HG02981 (cell line): Measurements from ENCODE around the gene CERS5.
"Not testable (repeated sequence)": the region's sequence is repeated elsewhere in the genome, so short reads cannot be mapped to it uniquely, and the experiment has no call there.

ENCODE experiments used
- ATAC-seq: cut with Tn5 transposase; IDR thresholded peaks from one replicate; pipeline ENCODE4 v1.9.1; 2021; ENCODE audit warnings: mild to moderate bottlenecking, moderate library complexity; ENCODE audit not compliant: unreplicated experiment

Gene CERS5

GRCh38 chr12:50104417-50105366 lies 62.5 kb downstream of the CERS5 start:
- no peak for ATAC-seq

GRCh38 chr12:50103767-50104321 lies 63.3 kb downstream of the CERS5 start, which contains the start of gene GPD1:
Gene GPD1, plus strand, starts transcription at chr12:50104008. Its CDS starts 43 bp downstream, at chr12:50104051.
- no peak for ATAC-seq

GRCh38 chr12:50103351-50103750 lies 63.8 kb downstream of the CERS5 start:
- ATAC-seq, result no peak

DNA sequence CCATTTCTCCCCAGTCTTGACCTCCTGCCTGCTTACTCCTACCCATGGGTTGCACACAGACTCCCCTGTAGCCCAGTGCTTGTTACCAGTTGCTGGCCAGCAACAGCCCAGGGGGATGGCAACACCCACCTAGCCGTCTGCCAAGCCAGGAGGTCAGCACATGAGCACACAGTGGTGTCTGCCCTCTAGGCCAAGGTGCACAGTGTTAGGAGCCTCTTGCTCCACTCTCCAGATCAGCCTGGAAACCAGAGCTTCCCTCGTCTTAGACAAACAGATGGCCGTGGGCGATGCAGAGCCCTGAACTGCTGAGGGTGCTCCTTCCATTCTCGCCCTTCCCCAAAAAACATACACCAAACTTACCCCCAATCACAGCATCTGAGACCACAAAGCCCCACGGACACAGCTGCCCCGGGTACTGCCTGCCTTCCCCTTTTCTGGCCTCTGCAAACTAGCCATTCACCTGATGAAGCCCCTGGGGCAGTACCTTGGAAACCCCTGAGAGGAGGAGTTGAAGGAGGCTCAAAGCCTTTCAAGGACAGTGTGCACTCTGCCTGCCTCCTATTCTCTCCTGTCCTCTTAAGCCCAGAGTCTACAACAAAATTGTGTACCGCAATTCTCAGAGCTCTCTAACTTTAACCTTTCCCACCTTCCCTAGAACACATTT lies 64.4 kb downstream of the CERS5 start:
- no peak for ATAC-seq

DNA sequence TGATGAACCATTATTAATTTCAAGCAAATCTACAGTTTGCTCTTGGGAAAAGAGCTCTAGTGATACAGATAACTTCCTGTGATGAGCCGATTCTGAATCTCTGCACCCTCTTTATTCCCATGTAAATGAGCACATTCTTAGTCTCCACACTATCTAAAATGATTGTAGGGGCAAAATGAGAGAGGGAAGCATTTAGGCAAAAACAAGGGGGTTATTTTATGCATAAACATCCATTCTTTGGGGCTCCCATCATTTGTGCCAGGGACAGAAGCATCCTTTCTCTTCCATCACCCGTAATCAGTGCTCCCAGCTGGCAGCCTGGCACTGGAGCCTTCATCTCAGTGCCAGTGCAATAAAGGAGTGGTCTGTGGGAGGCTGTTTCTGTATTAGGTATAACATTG lies 65.0 kb downstream of the CERS5 start:
- no peak for ATAC-seq

DNA sequence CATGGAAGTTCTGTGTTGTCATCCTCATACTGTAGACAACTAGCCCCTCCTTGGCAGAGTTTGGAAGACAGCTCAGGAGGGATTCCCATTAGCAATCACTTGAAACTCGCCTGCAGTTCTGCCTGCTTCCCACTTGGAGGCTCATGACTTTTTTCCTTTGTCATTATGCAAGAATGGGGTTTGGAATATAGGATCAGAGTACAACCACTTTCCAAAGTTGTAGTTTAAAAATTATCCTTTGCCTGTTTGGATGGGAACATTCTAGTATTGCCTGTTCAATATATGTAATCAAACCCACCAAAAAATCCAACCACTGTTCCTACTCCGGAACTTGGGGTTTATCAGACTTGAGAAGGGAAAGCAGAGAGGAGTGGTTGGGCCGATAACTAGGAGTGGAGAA lies 65.5 kb downstream of the CERS5 start:
- no peak for ATAC-seq

GRCh38 chr12:50100561-50100960 lies 66.6 kb downstream of the CERS5 start:
- no peak for ATAC-seq

GRCh38 chr12:50099302-50100008 lies 67.7 kb downstream of the CERS5 start:
- ATAC-seq, result no peak

- no peak for ATAC-seq
Measured at GRCh38 chr12:50097952-50098351, 69.2 kb downstream of the CERS5 start.

- ATAC-seq, result no peak
Measured at GRCh38 chr12:50090391-50090790, 76.8 kb downstream of the CERS5 start.

DNA sequence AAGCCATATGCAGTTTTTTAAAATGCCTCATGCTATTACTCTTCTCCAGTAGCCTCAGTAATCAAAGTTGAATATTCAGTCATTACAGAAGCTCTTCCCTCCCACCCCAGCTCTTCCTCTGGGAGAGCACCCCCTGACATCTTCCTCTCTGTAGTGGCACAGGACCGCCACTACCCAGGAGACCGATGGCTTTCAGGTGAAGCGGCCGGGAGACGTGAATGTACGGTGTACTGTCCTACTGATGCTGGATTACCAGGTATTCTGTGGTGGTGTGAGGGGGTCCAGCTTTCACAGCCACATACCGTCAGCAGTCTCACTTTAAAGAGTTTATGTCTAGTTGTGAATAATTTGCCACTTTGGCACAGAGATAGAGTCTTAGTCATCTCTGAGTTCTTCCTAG lies 77.4 kb downstream of the CERS5 start:
- ATAC-seq, result no peak

- ATAC-seq, result no peak
Measured at GRCh38 chr12:50088577-50089335, 78.4 kb downstream of the CERS5 start.

- ATAC-seq, result no peak
Measured at GRCh38 chr12:50087995-50088394, 79.2 kb downstream of the CERS5 start.

DNA sequence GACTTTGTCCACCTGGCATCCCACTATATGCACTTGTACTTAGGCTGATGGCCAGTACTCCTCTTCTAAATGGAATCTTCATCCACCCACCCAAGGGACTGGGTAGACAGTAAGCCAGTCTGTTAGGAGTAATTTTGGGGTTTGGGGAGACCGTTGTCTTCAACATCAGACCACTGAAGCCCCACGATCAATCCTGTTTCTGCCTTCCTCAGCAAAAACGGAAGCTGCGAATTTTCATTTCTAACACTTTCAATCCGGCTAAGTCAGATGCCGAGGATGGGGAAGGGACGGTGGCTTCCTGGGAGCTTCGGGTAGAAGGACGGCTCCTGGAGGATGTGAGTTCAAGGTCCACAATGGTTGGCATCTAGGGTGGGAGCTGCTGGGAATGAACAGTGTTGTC lies 80.0 kb downstream of the CERS5 start:
- ATAC-seq, result no peak

DNA sequence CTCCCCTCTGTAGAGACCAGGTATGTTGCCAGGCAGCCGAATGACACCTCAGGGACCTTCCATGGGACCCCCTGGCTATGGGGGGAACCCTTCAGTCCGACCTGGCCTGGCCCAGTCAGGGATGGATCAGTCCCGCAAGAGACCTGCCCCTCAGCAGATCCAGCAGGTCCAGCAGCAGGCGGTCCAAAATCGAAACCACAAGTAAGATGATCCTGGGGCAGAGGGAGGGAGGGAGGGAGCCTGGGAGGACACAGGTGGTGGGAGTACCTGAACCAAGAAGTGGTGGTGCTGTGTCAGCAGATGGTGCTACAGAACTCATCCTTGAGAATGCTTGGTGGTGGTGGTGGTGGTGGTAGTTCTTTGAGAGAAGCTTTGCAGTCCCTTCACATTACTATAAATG lies 81.0 kb downstream of the CERS5 start:
- ATAC-seq, result no peak

DNA sequence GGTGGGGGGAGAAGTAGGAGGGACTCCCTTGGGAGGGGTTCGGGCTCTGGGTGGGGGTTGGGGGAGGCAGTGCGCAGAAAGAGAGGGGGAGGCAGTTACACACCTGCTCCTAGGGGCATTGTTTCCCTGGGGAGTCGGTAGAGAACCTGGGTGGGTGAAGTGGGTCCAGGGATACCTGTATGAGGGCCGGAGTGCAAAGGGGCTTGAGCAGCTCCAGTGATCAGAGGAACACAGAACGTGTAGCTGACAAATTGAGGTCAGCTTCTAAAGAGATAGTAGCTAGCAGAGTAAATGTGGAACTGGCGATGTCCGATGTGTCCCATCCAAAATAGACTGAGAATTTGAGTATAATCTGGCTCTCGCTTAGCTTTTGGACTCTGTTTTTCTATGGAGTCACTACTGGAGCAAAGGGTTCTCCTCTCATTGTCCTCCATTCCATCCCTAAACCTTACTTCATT lies 81.5 kb downstream of the CERS5 start:
- no peak for ATAC-seq

DNA sequence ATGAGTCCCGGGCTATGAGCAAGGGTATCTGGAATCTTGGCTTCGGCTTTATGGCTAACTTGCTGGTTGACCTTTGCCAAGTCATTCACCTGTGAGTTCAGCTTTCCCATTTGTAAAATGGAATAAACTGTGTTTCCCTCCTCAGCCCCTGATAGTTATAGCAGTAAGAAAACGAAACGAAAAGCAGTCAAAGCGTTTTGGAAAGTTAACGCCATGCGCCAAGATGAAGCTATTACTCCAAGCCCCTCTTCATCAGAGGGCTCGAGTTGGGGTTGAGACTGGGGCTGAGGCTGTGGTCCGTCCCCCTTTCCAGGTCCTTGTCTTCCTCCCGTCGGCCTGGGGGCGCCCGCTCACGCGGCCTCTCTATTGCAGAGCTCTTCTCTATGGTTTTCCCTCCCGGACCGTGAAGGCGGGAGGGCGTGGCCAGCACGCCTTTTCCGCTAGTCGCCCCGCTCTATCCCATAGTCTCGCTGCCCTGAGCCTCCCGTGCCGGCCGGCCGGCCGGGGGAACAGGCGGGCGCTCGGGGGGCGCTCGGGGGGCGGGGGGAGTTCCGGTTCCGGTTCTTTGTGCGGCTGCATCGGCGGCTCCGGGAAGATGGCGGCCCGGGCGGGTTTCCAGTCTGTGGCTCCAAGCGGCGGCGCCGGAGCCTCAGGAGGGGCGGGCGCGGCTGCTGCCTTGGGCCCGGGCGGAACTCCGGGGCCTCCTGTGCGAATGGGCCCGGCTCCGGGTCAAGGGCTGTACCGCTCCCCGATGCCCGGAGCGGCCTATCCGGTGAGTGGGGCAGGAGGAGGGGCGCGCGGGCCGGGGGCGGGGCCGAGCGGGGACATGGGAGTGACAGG lies 82.2 kb downstream of the CERS5 start, which contains the start of gene SMARCD1:
Gene SMARCD1, plus strand, starts transcription at position 568 of the 840 bp plus-strand sequence. Its CDS starts 28 bp downstream, at position 596.
- ATAC-seq, result peak; percentile 82

DNA sequence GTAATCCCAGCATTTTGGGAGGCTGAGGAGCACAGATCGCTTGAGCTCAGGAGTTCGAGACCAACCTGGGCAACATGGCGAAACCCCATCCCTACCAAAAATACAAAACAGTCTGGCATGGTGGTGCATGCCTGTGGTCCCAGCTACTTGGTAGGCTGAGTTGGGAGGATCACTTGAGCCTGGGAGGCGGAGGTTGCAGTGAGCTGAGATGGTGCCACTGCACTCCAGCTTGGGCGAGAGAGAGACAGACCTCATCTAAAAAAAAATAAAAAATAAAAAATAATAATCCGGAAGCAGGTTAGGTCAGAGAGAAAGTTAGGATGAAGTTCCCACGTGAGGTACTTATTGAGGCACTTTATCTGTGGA lies 82.8 kb downstream of the CERS5 start:
- ATAC-seq, result not testable (repeated sequence)

DNA sequence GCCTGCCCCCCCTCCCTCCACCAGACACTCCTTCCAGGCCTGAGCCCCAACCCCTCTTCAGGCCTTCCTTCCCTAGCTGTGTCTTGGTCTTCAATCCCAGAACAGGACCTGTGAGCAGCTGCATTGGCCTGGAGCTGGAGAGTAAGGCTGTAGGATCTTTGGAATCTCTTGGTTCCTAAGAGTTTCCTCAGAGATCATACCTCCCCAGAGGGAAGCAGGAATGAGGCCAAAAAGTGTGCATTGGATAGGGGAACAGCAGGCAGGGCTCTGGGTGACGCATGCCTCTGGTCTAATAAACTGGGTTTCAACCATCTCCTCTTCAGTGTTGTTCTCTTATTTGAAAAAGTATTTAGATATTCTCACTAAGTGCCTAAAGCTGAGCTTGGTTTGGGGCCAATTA lies 83.9 kb downstream of the CERS5 start:
- ATAC-seq, result no peak
